Fibroblast of peridontal ligament (primary cell): ENCODE data around the gene LAMA1.
"Not testable (repeated sequence)": the region's sequence is repeated elsewhere in the genome, so short reads cannot be mapped to it uniquely, and the experiment has no call there.

Source experiments
- DNase-seq: peaks from one replicate; pipeline ENCODE4 v3.0.0-alpha.2; 2010; ENCODE audit errors: extremely low read depth

LAMA1 gene

DNA sequence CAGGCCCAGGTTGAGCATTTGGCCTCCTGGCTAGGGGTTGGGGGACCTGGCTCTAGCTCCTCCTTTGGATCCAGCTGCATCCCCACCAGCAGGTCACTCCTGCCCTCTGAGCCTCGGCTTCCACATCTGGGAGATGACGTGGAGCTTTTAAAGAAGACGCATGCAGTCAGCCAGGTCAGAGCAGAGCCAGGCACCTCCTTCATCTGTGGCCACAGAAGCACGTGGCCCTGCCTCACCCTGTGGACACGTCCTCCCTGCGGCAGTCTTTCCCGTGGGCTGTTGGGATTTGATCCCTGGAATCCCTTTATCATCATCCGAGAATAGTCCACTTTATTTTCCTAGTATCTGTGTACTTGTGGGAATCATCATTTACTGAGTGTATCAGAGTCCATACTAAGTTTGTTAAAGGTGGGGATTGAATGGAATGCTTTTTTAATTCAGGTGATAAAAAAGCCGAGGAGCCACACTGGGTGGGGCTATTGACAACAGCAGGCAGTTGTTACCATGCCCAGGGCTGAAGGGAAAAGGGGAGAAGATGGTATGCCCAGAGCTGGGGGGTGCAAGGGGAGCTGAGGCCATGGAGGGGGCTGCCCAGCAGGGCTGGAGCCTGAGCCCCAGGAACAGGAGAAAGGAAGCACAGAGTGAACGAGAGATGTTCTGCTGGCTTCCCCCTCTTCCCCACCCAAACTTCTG, 170.1 kb downstream of the LAMA1 start:
- no peak for DNase-seq

DNA sequence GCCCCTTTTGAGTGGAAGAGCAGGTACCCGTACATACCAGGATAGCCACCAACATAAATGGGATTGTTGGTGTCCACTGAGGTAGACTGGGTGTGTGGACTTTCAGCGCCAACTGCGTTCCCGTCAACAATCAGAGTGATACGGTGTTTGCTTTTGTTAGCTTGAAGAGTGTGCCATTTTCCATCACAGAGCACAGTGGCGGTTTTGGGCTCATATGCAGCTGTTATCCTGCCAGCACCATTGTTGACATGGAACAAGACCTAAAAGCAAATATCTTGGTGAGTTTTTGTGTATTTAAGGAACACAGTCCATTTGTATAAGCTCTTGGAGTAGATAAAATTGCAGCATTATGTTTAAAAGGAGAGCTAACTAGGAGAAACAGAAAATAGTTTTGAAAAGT, 174.5 kb downstream of the LAMA1 start:
- DNase-seq, result no peak

DNA sequence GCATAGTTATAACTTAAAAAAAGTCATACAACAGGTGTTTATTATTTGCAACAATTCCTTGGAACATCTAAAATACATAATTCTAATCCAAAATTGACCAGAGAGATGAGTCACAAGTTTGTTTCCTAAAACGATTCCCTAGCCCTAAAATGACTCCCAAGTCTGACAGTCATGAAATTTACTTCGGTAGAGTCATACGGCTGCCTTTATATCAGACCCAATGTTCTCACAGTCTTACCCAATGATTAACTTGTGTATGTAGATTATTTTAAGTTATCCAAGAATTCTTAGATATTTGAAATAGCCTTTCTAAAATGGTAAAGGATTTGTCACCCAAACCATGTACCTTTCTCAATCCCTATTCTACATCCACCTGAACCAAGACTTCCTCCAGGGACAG, 174.9 kb downstream of the LAMA1 start:
- no peak for DNase-seq

DNA sequence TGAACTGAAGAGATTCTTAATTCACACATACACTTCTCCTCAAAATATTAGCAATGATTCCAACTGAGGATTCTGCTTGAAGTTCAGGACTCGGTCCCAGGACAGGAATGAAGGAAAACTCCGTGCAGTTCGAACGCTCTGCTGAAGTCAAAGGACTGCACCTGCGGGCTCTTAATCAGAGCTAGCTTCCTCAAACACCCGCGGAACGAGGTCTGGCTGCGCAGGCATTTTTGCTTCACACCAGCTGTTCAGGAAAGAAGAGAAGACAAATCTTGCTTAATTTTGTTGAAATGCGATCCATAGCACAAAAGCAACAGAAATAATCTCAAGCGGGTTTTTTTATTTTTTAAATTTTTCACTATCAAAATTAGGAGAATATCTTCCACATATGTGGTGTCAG, 175.6 kb downstream of the LAMA1 start:
- DNase-seq, result no peak

DNA sequence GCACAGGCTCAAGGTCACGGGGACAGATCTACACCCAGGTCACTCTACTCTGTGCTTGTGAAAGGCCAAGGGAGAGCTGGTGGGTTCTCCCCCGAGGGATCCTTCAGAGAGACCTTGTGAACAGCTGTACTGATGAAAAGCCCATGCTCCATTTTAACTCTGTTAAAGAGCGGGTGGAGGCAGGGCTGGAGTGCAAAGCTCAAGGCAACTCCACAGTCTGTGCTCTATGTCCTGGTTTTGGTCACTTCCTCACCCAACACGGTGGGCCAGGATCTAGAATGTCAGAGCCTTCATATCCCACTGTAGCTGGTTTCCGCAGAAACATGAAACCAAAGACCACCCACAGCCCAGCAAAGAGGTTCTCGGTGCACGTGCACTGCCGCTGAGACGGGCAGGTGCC, 177.1 kb downstream of the LAMA1 start:
- no peak for DNase-seq

DNA sequence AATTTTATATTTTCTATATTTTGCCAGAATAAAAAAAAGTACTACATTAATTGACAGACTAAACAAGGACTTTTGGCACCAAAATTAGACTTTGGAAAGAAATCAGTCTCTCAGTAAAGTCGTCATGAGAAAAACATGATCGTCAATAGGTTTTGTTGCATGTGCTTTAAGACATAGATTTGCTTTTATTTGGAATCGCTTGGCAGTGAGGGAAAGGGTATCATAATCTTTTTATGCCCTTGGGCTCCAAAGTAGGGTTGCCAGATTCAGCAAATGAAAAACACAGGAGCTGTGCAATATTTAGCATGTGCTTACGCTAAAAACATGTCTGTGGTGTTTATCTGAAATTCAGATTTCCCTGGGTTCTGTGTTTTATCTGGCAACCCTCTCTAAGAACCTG, 177.6 kb downstream of the LAMA1 start:
- no peak for DNase-seq

DNA sequence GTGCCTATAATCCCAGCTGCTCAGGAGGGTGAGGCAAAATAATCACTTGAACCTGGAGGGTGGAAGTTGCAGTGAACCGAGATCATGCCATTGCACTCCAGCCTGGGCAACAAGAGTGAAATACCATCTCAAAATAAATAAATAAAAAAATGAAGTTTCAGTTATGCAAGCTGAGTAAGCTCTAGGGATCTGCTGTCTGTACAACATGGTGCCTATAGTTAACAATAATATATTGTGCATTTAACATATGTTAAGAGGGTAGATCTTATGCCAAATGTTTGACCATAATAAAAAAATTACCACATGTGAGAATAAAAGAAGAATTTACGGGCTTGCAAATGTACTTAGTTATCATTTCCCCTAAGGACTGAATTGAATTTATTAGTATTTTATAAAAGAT, 179.2 kb downstream of the LAMA1 start:
- DNase-seq, result not testable (repeated sequence)

DNA sequence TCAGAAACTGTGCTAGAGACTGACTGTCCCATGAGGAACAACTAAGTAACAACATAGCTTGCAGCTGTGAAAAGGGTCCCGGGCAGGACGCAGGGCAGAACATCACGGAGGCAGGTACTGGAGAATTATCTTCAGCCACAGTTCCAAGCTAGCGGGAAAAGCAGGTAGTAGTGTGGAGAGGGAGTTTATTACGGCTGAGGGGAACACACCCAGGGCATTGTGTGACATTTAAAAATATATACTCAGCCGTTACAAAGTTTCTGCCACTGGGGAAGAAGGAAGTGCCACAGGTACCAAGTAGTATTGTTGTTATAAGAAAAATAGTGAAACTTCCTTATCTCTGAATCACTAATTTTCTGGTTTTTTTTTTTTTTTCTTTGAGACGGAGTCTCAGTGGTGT, 179.6 kb downstream of the LAMA1 start:
- DNase-seq, result no peak

DNA sequence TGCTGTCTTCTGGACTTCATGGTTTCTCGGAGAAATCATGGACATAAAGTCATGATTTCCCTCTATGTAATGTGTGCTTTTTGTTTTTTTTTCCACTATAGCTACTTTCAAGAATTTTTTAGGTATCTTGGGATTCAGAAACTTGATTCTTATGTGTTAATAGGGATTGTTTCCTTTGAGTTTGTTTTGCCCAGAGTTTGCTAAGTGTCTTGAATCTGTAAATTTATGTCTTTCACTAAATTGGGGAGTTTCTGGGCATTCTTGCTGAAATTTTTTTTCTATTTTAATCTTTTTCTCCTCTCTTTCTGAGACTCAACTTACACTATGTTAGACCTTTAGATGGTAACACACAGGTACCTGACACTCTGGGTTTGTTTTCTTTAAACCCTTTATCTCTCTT, 182.7 kb downstream of the LAMA1 start:
- DNase-seq, result no peak

DNA sequence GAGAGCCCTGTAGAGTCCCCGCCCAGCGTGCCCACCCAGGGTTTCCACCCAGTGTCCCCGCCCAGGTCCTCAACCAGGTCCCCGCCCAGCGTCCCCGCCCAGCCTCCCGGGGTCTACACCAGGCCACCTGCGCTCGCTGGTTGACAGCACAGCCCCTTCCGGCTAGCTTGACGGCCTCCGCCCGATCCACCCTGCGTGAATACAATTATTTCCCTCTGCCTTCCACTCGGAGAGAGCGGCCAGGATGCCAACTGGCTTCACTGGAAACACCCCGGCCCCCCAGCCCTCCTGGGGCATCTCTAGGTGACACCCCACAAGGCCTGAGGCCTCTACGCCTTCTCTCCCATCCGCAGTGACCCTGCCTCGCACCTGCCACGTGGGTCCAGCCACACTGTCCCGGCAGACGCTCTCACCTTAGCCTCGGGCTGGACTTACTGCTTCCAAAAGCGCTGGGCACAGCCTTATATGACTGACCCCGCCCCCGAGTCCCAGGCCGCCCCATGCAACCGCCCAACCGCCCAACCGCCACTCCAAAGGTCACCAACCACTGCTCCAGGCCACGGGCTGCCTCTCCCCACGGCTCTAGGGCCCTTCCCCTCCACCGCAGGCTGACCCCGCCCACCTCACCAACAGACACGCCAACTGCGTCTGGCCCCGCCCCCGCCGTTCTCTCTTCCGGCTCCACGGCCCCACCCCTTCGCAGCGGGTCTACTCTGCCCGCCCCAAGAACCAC, 188.1 kb downstream of the LAMA1 start:
- DNase-seq, result no peak

DNA sequence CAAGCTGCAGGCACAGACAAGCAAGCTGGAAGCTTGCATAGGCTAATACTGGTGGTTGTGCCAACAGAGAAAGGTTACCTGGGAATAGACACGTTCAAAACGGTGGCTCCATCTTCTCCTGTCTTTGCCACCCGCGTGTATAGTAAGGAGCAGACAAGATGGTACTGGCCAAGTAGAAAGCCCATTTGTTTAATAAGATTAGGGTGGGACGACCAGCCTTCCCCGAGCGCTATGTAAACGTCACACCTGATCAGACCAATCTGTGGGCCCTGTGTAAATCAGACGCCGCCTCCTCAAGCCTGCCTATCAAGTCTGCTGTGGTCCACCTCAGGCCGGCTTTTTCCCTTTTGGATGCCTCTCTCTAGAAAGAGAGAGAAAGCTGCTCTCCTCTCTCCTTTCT, 189.2 kb downstream of the LAMA1 start:
- DNase-seq, result no peak

DNA sequence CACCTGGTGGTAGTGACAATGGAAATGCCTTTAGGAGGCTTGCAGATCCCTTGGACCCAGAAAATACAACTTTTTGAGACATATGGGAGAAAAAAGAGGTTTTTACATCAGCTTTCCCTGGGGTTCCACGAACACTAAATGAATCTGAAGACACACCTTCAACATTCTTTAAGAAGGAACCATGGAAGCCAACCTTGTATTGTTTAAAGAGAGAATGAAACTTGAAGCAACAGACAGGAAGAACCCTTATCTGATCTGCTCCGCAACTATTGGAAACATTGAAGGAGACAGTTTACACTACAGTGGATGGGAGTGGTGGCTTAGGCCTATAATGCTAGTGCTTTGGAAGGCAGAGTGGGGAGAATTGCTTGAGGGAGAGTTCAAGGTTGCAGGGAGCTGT, 190.4 kb downstream of the LAMA1 start:
- DNase-seq, result no peak

DNA sequence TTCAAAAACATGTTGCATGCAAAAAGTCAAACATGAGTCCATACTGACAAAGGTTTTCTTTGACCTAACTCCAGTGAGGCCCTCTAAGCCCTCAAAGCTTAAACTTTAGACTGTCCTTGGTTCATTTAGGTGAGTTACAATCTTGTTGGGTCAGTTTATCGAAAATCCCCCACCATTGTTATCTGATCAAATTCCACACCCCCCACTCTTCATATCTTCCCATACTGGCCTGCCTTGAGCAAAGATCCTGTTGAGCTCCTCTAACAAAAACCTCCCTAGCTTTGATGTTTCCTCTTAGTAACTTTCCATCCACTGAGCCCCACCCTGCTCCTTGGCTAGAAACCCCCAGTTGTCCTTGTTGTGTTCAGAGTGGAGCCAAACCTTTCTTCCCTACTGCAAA, 194.4 kb downstream of the LAMA1 start:
- DNase-seq, result no peak

DNA sequence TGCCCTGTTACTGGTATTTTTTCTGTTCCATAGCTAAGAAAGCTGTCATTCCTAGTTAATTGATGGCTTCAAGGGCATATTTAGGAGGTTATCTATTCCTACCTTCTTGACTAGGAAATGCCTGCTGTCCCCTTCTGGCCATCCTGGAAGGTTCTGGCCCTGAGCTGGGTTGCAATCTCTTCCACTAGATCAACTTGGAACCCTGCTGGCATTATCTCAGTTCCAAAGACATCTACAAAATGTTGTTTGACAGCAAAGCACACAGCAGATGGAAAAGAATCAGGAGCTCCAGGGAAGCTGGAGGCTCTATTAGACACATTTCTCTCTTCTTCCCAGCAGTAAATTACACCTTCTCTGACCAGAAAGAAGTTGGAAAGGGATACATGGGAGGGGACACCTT, 196.0 kb downstream of the LAMA1 start:
- no peak for DNase-seq

DNA sequence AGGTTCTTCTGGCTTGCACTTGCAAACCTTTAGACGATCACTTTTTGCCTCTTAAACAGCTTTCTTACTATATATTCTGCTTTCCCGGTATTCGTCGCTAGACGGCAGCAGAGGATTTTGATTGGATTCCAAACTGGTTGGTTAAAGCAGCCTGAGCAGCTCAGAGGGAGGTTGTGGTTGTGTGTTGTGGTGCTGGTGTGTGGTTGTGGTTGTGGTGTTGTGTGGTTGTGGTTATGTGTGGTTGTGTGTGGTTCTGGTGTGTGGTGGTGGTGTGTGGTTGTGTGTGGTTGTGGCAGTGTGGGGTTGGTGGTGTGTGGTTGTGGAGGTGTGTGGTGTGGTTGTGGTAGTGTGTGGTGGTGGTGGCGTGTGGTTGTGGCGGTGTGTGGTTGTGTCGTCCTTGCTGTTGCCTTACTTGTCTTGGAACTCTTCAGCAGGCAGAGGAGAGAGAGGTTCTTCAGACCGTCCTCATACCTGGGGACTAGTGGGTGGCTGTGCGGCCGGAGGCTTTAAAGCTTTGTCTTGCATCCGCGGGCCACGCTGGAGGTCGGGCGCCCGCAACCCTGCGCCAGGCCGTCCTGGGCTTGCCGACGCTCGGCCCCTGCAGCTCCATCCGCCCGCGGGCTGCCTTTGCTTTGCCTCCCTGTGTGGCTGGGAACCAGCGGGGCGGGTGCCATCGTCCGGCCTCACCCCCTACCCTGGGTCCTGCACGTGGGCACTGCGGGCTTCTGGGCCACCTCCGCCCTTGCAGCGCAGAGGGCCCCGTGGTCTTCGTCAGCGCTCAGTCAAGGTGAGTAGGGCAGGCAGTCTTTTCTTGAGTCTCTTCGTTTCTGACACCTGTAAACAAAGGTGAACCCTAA, 197.3 kb downstream of the LAMA1 start:
- peak; percentile 57 for DNase-seq

DNA sequence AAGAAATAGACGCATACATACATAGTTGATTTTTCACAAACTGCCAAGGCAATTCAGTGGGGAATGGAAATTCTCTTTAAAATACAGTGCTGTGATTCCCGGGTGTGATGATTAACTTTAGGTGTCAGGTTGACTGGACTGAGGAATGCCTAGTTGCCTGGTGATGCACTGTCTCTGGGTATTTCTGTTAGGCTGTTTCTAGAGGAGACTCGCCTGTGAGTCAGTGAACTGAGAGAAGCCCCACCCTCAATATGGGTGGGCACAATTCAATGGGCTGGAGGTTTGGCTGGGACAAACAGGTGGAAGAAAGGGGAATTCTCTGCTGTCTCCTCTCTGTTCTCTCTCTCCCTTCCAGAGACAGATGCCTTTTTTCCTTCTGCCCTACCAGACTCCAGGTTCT, 200.5 kb downstream of the LAMA1 start:
- no peak for DNase-seq

DNA sequence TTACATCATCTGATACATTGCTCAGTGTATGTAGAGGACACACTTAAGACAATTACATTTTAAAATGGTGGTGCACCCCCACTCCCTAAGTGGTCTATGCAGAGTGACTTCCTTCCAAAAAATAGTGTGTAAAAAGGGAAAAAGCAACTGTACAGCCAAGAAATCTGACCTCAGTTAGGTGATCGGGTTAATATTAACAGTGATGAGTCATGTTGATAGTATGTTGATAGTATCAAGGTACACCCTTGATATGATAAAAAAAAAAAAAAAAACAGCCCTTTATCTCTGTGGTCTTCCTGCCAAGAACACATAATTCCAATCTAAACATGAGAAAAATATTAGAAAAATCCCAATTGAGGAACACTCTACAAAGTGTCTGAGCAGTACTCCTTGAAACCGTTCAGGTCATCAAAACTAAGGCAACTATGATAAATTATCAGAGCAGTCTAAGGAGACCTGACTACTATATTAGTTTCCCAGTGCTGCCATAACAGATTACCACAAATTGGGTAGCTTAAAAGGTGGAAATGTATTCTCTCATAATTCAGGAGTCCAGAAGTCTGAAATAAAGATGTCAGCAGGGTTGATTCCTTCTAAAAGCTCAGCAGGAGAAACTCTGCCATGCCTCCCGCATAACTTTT, 216.2 kb downstream of the LAMA1 start:
- DNase-seq, result no peak

DNA sequence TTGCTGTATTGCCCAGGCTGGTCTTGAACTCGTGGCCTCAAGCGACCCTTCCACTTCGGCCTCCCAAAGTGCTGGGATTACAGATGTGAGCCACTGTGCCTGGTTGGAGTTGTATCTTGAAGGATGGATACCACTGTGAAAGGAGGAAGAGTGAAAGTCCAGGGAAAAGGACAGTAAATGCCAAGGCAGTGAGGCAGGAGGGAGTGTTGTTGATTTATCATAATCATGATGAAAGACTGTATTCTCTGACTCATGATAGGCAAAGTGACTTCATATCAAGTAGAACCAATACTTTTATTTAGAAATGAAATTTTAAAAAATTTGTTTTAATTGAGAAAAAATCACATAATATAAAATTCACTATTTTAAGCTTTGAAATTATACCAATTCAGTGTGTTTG, 225.8 kb downstream of the LAMA1 start:
- no peak for DNase-seq
